HG03378 (cell line): ENCODE data around the gene PRELP.
"Not testable (repeated sequence)": the region's sequence is repeated elsewhere in the genome, so short reads cannot be mapped to it uniquely, and the experiment has no call there.

Source experiments
- ATAC-seq: cut with Tn5 transposase; IDR thresholded peaks from one replicate; pipeline ENCODE4 v1.9.1; 2021; ENCODE audit warnings: mild to moderate bottlenecking, moderate library complexity; ENCODE audit not compliant: unreplicated experiment

PRELP gene

GRCh38 chr1:203475012-203475981, at the start of gene PRELP:
PRELP (plus strand) TSS chr1:203475806; CDS start chr1:203483185, 7,379 bp downstream.
- no peak for ATAC-seq

- ATAC-seq: no peak
Observed at GRCh38 chr1:203426366-203426765, 49.2 kb upstream of the PRELP start.

- ATAC-seq: no peak
Observed at GRCh38 chr1:203426870-203427269, 48.7 kb upstream of the PRELP start.

GRCh38 chr1:203427451-203427850, 48.2 kb upstream of the PRELP start:
- ATAC-seq: no peak

DNA sequence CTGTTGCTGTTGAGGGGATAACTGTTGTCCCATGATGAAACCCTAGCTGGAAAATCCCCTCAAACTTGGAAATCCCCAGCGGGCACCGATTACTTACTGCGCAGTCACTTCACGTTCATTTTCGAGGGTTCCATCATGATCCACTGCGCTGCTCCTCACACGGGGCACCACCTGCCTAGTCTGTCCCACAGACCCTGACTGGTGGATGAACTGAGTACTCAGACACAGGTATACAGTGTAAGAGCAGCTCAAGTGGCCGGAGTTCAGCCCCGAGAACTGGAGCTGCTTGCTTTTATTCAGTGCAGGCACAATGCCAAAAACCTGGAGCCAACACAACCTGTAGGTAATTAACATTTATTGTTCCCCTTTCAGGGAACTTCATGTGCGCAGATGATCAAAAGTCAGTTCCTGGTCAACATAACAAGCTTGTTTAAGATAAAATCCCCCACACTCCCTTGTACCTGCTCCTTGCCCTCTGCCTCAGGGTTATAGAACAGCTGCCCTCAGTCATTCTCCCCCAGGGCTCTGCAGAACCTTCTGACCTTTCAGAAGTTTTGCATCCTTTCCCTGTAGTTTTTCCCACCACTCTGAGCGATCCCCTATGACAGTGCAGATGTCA, 46.5 kb upstream of the PRELP start:
- ATAC-seq: no peak

DNA sequence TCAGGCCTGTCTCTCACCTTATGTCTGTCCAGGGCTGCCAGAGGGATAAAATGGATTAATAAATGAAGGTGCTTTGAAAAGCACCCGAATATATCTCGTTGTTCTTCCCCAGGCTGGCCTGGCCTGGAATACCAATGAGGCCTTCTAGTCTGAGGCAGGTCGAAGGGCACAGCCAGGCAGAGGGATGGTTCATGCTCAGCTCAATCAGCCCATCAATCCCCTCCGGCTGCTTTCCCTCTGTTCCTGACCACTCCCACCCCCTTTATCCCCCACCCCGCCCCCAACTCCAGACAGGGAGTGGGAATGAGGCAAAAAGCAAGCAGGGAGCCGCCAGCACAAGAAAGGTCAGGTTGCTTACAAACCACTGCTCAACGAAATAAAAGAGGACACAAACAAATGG, 40.0 kb upstream of the PRELP start:
- no peak for ATAC-seq

GRCh38 chr1:203437696-203438315, 37.8 kb upstream of the PRELP start:
- ATAC-seq: no peak

DNA sequence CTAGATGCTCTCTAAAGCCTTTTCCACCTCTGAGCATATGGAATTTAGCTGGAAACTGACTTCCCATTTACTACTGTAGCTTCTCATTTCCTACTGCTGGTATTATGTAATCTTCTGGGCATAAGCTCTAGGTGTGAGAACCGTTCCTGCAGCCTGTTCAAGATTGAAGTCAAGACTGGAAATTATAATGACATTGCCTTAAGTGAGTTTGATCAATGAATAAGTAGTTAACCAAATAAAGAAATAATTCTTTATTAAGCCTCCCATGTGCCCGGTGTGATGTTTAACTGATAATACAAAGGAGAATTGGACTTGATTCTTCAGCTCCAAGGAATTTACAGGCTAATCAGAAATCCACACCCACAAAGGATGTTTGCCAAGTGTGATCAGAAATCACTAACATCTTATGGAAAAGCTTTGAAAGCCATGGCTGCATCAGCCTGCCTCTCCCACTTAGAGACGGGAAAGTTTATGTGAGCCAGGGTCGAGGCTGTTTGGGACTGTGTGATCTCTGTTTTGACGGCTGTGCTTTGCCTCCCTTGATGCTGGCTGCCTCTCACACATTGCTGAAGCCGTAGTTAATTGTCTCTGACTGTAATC, 36.4 kb upstream of the PRELP start:
- ATAC-seq: no peak

- no peak for ATAC-seq
Observed at GRCh38 chr1:203440771-203441170, 34.8 kb upstream of the PRELP start.

DNA sequence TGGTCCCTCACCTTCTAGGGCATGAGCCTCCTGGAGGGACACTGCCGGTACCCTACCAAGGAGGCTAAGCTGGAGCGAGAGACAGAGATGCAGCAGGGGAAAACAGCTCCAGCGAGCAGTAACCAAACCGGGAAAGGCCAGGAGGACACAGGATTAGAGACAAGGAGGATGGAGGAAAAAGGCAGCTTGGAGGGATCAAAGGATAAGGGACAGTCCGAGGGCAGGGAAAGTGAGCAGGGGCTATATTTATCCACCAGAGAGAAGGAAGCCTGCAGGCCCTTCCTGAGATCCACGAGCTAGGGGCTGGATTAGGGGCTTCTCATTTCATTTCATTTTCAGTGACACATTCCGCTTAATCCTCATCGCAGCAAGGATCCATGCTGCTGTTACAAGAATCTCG, 33.8 kb upstream of the PRELP start:
- ATAC-seq: no peak

DNA sequence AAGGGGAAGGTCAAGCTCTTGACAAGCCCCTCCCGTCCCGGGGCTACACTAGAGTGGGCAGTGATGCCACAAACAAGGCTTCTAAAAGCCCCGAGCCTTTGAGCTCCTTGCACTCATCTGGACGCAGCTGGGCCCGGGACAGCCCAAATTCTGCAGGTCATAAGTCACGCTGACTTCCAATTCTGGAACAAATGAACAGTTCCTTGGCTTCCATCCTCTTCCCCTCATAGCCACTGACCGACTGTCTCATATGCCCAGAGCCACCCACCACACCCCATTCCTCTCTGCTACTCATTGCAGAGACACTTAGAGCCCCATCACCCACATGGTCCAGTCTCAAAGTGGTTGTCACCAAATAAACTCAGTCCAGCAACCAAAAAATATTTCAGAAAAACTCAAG, 32.8 kb upstream of the PRELP start:
- no peak for ATAC-seq

GRCh38 chr1:203443296-203443695, 32.3 kb upstream of the PRELP start:
- ATAC-seq: no peak

- ATAC-seq: no peak
Observed at GRCh38 chr1:203444171-203444576, 31.4 kb upstream of the PRELP start.

DNA sequence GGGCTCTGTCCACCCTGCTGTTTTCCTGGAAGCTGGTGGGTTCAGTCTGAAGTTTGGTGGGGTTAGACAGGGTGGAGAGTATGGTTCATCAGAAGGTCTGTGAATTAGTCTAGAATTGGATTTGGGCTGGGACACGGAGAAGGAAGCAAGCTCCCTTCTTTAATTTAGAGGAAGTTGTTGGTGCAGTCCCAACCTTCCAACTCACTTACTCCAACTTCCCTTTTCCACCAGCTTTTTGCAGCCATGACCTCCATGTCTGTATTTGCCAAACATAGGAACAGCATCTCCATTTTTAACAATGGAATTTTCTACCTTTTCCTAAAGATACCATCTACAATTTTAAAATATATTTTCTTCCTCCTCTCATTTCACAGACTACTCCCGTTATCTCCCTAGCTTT, 28.5 kb upstream of the PRELP start:
- ATAC-seq: no peak

GRCh38 chr1:203447598-203447997, 28.0 kb upstream of the PRELP start:
- not testable (repeated sequence) for ATAC-seq

DNA sequence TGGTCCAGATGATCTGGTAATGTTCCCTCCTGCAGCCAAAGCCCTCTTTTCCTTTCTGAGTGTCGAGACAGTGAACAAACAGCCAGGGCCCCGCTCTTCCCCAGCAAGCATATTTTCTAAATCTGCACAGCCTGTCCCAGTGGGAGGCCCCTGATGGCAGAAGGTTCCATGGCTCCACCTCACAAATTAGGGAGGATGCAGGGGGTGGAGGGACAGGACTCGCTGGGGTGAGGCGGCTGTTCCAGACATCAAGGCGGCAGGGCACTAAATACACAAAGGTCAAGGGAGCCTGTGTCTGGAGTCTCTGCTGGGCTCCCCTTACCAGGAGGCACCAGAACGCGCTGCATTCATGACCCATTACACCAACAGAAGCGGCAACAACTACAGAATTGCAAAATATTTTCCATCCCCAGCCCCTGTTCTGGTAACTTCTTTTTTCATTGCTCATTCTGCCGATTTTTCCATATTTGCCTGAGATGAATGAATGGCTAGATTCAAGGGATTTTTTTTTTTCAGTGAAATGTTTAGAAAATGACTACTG, 27.0 kb upstream of the PRELP start:
- no peak for ATAC-seq

- ATAC-seq: no peak
Observed at GRCh38 chr1:203450001-203450400, 25.6 kb upstream of the PRELP start.

GRCh38 chr1:203450479-203451149, 25.0 kb upstream of the PRELP start:
- no peak for ATAC-seq

DNA sequence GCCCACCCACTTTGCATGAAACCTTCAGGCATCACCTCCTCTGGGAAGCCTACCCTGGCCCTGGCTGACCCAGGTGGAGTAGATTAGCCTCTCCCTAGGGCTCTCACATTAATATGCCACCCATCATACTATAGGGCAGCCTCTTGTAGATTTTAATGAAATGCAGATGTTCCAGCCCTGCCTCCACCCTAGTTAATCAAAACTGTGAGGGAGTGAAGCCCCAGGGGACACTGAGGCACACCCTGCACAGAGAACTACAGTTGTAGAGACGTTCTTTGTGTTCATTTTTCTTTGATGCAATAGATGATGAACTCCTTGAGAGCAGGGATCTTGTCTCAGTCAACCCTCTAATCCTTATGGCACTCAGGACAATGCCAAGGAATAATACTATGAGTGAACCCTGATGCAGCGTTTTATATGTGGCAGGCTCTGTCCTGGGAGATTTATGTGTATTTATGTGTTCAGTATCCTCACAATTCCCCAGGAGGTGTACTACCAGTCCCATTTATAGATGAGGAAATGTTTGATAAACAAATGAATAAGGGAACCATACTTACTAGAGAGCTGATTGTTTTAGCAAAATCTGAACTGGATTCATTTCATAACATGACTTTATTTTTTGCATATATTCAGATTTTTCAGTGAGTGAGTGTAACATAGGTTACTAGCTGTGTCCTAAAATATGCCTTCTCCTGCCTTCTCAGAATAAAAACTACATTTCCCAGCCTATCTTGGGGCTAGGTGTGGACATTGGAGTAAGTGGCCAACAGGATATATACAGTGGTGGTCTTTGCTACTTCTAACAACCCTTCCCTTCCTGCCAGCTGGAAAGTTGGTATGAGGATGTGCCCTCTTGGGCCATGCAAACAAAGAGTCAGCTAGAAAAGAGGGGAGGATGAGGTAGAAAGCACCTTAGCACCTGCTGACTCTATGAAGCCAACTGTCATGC, 23.5 kb upstream of the PRELP start:
- no peak for ATAC-seq
